GM12878 (cell line): ENCODE results near the gene NACAD. TPM values are rescaled to one million over a fixed set of nuclear protein-coding genes. Genes with fewer than 3 reads are reported as not detected.

Experiments used
- ATAC-seq: fragments of 200-7000 bp; cut with Tn5 transposase; 3 replicates; pipeline ENCODE4 v1.9.1; 2020; ENCODE audit warnings: mild to moderate bottlenecking, moderate library complexity
- BruUV-seq: library from RNA; stranded (reverse); fragments of 400-500 nt; replicated peaks from 2 replicates; lab custom pipeline; 2021; lab: Mats Ljungman, UMichigan
- CTCF ChIA-PET: fragments of 300-600 bp; sonication (Branson Sonifier 250); formaldehyde crosslinking; extraction: SDS; loops from one replicate; lab custom pipeline; 2021; ENCODE audit warnings: inconsistent platforms; lab: Yijun Ruan, JAX
- POLR2A ChIA-PET: fragments of 350-600 bp; formaldehyde crosslinking; extraction: SDS; loops from one replicate; lab custom pipeline; 2021; ENCODE audit warnings: inconsistent platforms; lab: Charles Lee
- RAD21 ChIA-PET: fragments of 300-600 bp; sonication (Branson Sonifier 250); formaldehyde crosslinking; loops from one replicate; lab custom pipeline; 2023; ENCODE audit warnings: antibody characterized with exemption; ENCODE audit not compliant: unreplicated experiment; lab: Charles Lee
- SMC1A ChIA-PET: fragments of 300-600 bp; sonication (Branson Sonifier 250); formaldehyde crosslinking; loops from one replicate; lab custom pipeline; 2023; ENCODE audit not compliant: unreplicated experiment, uncharacterized antibody; lab: Charles Lee
- DNase-seq: peaks from one replicate; pipeline ENCODE4 v3.0.0-alpha.2; 2011; ENCODE audit warnings: low read depth, low spot score
- FAIRE-seq: peaks from 3 replicates; lab custom pipeline; 2011; peaks lifted over from hg19 to GRCh38; lab: Jason Lieb, UNC
- H2AFZ ChIP-seq: 2 replicates; pipeline ENCODE4 v1.6.0; 2011; ENCODE audit warnings: low read depth, low read length, control low read depth; ENCODE audit not compliant: control insufficient read depth
- H3K27ac ChIP-seq: 2 replicates; pipeline ENCODE4 v1.5.1; 2011; ENCODE audit warnings: control low read depth; ENCODE audit not compliant: control insufficient read depth, insufficient read depth
- H3K27me3 ChIP-seq, 2 experiments: replicated peaks in 1 of 2; 2 replicates each; pipeline versions ENCODE4 v1.6.0 to v1.6.1; 2011; ENCODE audit warnings: low read length in 1 of 2; ENCODE audit not compliant: control insufficient read depth in 2 of 2, insufficient read depth in 2 of 2
- H3K36me3 ChIP-seq, 2 experiments: 2 replicates each; pipeline ENCODE4 v1.5.1; 2011; ENCODE audit warnings: low read length in 1 of 2; ENCODE audit not compliant: control insufficient read depth in 2 of 2, insufficient read depth in 2 of 2
- H3K4me1 ChIP-seq: 2 replicates; pipeline ENCODE4 v1.6.1; 2011; ENCODE audit warnings: mild to moderate bottlenecking, low read length, moderate library complexity, mixed read lengths; ENCODE audit not compliant: control insufficient read depth, insufficient read depth
- H3K4me2 ChIP-seq: 2 replicates; pipeline ENCODE4 v1.6.0; 2011; ENCODE audit warnings: control low read depth; ENCODE audit not compliant: control insufficient read depth, insufficient read depth
- H3K4me3 ChIP-seq: fragments of 200-600 bp; sonication (generic); 2 replicates; pipeline ENCODE4 v1.5.1; 2016
- H3K79me2 ChIP-seq: 2 replicates; pipeline ENCODE4 v1.6.0; 2011; ENCODE audit warnings: low read length; ENCODE audit not compliant: control insufficient read depth, insufficient read depth
- H3K9ac ChIP-seq: 2 replicates; pipeline ENCODE4 v1.8.0; 2011; ENCODE audit warnings: low read length, control low read depth, mixed read lengths; ENCODE audit not compliant: control insufficient read depth, insufficient read depth
- H3K9me3 ChIP-seq: replicated peaks from 3 replicates; pipeline ENCODE4 v1.5.1; 2011; ENCODE audit warnings: mild to moderate bottlenecking, low read length; ENCODE audit not compliant: control insufficient read depth, insufficient read depth
- H4K20me1 ChIP-seq: 2 replicates; pipeline ENCODE4 v1.6.0; 2011; ENCODE audit not compliant: control insufficient read depth, insufficient read depth
- ASH2L ChIP-seq: fragments of 300-600, 200-600 bp; sonication (generic); IDR thresholded peaks from 2 replicates; pipeline ENCODE4 v1.6.1; 2017; ENCODE audit warnings: low read depth, mild to moderate bottlenecking, borderline replicate concordance
- BACH1 ChIP-seq: fragments of 450-650 bp; IDR thresholded peaks from 2 replicates; pipeline ENCODE4 v1.6.1; 2017; ENCODE audit warnings: mild to moderate bottlenecking, borderline replicate concordance
- BMI1 ChIP-seq: fragments of 450-650 bp; IDR thresholded peaks from 2 replicates; pipeline ENCODE4 v1.6.1; 2016; ENCODE audit warnings: mild to moderate bottlenecking, moderate library complexity, borderline replicate concordance
- ETV6 ChIP-seq, 2 experiments: fragments of 450-650 bp in 1 of 2; IDR thresholded peaks in 1 of 2; conservative IDR thresholded peaks in 1 of 2; 2 replicates each; pipeline ENCODE4 v1.6.1; 2014; ENCODE audit warnings: antibody characterized with exemption in 1 of 2, borderline replicate concordance in 1 of 2, low read depth in 1 of 2, mild to moderate bottlenecking in 1 of 2, moderate library complexity in 1 of 2
- FOS ChIP-seq: IDR thresholded peaks from 3 replicates; pipeline ENCODE4 v1.6.1; 2011; ENCODE audit warnings: borderline replicate concordance; ENCODE audit not compliant: insufficient read length; ENCODE audit errors: extremely low read depth
- HCFC1 ChIP-seq: fragments of 150-350 bp; IDR thresholded peaks from 2 replicates; pipeline ENCODE4 v1.6.1; 2014; ENCODE audit warnings: low read length
- LARP7 ChIP-seq: fragments of 450-650 bp; IDR thresholded peaks from 2 replicates; pipeline ENCODE4 v1.6.1; 2017; ENCODE audit warnings: mild to moderate bottlenecking
- NFXL1 ChIP-seq: fragments of 450-650 bp; IDR thresholded peaks from 2 replicates; pipeline ENCODE4 v1.6.1; 2017; ENCODE audit warnings: antibody characterized with exemption, mild to moderate bottlenecking, borderline replicate concordance
- PML ChIP-seq: IDR thresholded peaks from 2 replicates; pipeline ENCODE4 v1.6.1; 2012; ENCODE audit warnings: low read length, inconsistent platforms
- POLR2AphosphoS5 ChIP-seq: IDR thresholded peaks from 2 replicates; pipeline ENCODE4 v1.6.1; 2011; ENCODE audit warnings: mild to moderate bottlenecking, low read length, inconsistent platforms
- RB1 ChIP-seq: fragments of 450-650 bp; formaldehyde crosslinking; IDR thresholded peaks from 2 replicates; pipeline ENCODE4 v1.6.1; 2017; ENCODE audit warnings: mild to moderate bottlenecking, borderline replicate concordance
- RUNX3 ChIP-seq: IDR thresholded peaks from 2 replicates; pipeline ENCODE4 v1.6.1; 2012; ENCODE audit warnings: low read length, inconsistent platforms
- TCF12 ChIP-seq: IDR thresholded peaks from 2 replicates; pipeline ENCODE4 v1.6.1; 2011; ENCODE audit warnings: low read depth, mild to moderate bottlenecking, low read length
- USF1 ChIP-seq: IDR thresholded peaks from 2 replicates; pipeline ENCODE4 v1.6.1; 2011; ENCODE audit warnings: borderline replicate concordance, low read depth, mild to moderate bottlenecking, moderate library complexity, mixed read lengths, low read length; ENCODE audit not compliant: insufficient read depth; ENCODE audit errors: extremely low read length
- WGBS: methylation state at CpG from one replicate; pipeline ENCODE4 v1.1.6; 2016; ENCODE audit warnings: low lambda C conversion rate; ENCODE audit not compliant: insufficient replicate concordance, insufficient coverage; ENCODE audit errors: missing lambda C conversion rate; 5-methylcytosine and 5-hydroxymethylcytosine counted together
- in situ Hi-C: fragments of 300-500 bp; cut with MboI; formaldehyde crosslinking; loops from 9 replicates; pipeline ENCODE4 v1.14.3; 2018; ENCODE audit warnings: mixed read lengths
- intact Hi-C: fragments of 100-400 bp; cut with micrococcal nuclease; formaldehyde crosslinking; loops from one replicate; pipeline ENCODE4 v1.14.2; 2022; ENCODE audit not compliant: unreplicated experiment
- polyA plus RNA-seq, 11 experiments: library from polyadenylated mRNA; depleted of rRNA in 4 of 11; unstranded in 6 of 11; stranded (reverse) in 5 of 11; fragments of >200 nt; fragmentation: Nextera tagmentation in 4 of 11; fragmentation: Illumina TruSeq in 1 of 11; extraction: Ambion mirVana in 4 of 11; extraction: Trizol in 1 of 11; gene quantifications; 1 replicate in 1 of 11; 2 replicates in 10 of 11; pipeline versions ENCODE4 v1.2.1 to v1.2.3, GENCODE V29; 2011 to 2016; ENCODE audit warnings: inconsistent platforms in 2 of 11, missing spikeins in 2 of 11, low read depth in 1 of 11
- total RNA-seq, 4 experiments: library from RNA; depleted of rRNA in 3 of 4; stranded (reverse); fragments of >200 nt in 3 of 4; fragmentation: Illumina TruSeq in 1 of 4; extraction: Trizol in 1 of 4; gene quantifications; 2 replicates each; pipeline versions ENCODE4 v1.2.1 to v1.2.3, GENCODE V29; 2013 to 2021

Gene NACAD
- total and polyA plus RNA-seq, 10 of the 15 experiments (the other 5 are each of a cell fraction or from before 2014, with no cell fraction given), result not detected

- no peak for ATAC-seq
- POLR2A ChIA-PET, result interaction anchor here (0.5 to 0.9 kb wide), 2 partner anchors 18 to 166 kb away, joined by 3 to 4 read pairs; no protein-coding TSS in a partner anchor
- TF ChIP-seq TCF12 (no peak), BACH1 (no peak), RB1 (no peak), PML (no peak), NFXL1 (no peak), BMI1 (no peak)
- Histone ChIP-seq H3K79me2 (peaks cover 3% of the 10 kb centered on the region), H4K20me1 (no peaks in the 10 kb centered on the region; the same call in 1 of the 2 replicates), H3K9ac (no peak overlapping the region), H2AFZ (no peak overlapping the region), H3K27me3 (no peaks in the 10 kb centered on the region), H3K4me2 (no peak overlapping the region), H3K4me3 (no peak overlapping the region), H3K36me3 (peaks cover 0 to 8% of the 10 kb centered on the region in 2 experiments; a peak in 1 of 4 replicates), H3K27ac (no peak overlapping the region), H3K4me1 (no peaks in the 10 kb centered on the region), H3K9me3 (no peaks in the 10 kb centered on the region)
- no peak for FAIRE-seq
- CTCF ChIA-PET, result no interaction called here
- SMC1A ChIA-PET, result interaction anchor here (1.8 kb wide), 1 partner anchor 26 kb away, joined by 3 read pairs; no protein-coding TSS in a partner anchor
- 100% methylated on average over 5 of the region's 5 CpGs for WGBS
- no peak for DNase-seq
- intact Hi-C loops, result no loop called here
- RAD21 ChIA-PET, result no interaction called here
- in situ Hi-C loops, result no loop called here
- no TSS peak for BruUV-seq
Observed at GRCh38 chr7:45053941-45054340, 34.8 kb downstream of the NACAD start.

GRCh38 chr7:45053401-45053800, 35.4 kb downstream of the NACAD start:
- DNase-seq (no peak), FAIRE-seq (no peak)
- BruUV-seq, result no TSS peak
- no peak overlapping the region for H3K4me3 ChIP-seq
- H3K9ac ChIP-seq, result no peak overlapping the region
- TF ChIP-seq FOS (no peak), USF1 (no peak), RUNX3 (no peak), ETV6 (conservative IDR thresholded peaks at IDR 0.05 in 1 of 2, IDR thresholded peaks at IDR 0.05 in 1 of 2; ENCODE audit: borderline replicate concordance in 1 of 2, low read depth in 1 of 2) (no peak), LARP7 (no peak), HCFC1 (no peak), ASH2L (no peak), POLR2AphosphoS5 (no peak)
- TF ChIP-seq, all 136 proteins: peak for 0
- CTCF ChIA-PET, result interaction anchor here (0.6 to 1.1 kb wide), 2 partner anchors 80 to 1061 kb away, joined by 3 read pairs; no protein-coding TSS in a partner anchor
- in situ Hi-C loops, result no loop called here
- Histone ChIP-seq H3K27me3 (no peaks in the 10 kb centered on the region), H3K27ac (no peak overlapping the region), H2AFZ (no peak overlapping the region), H3K4me1 (no peaks in the 10 kb centered on the region), H4K20me1 (no peaks in the 10 kb centered on the region; the same call in 1 of the 2 replicates), H3K4me2 (no peak overlapping the region), H3K9me3 (no peaks in the 10 kb centered on the region), H3K79me2 (peaks cover 3% of the 10 kb centered on the region), H3K36me3 (peaks cover 0 to 8% of the 10 kb centered on the region in 2 experiments; a peak in 2 of 4 replicates)
- POLR2A ChIA-PET, result interaction anchor here (0.9 kb wide), 1 partner anchor 17 kb away, joined by 3 read pairs; no protein-coding TSS in a partner anchor
- ATAC-seq, result no peak
- intact Hi-C loops, result no loop called here
- 89% methylated on average over 6 of the region's 6 CpGs for WGBS
- SMC1A ChIA-PET, result interaction anchor here (1.1 to 1.7 kb wide), 2 partner anchors 20 to 79 kb away, joined by 3 to 8 read pairs; no protein-coding TSS in a partner anchor
- RAD21 ChIA-PET, result no interaction called here
